GM10266 (cell line): ENCODE results near the gene CDHR1.
A peak's percentile ranks its signal among the peaks of the same experiment; 100 is the strongest.

ENCODE experiments used
- DNase-seq: peaks from one replicate; pipeline ENCODE4 v3.0.0; 2012; ENCODE audit errors: extremely low spot score
- TF ChIP-seq, protein P1 (sequence below): IDR thresholded peaks from 2 replicates; pipeline ENCODE4 v1.5.1; 2012; ENCODE audit warnings: mild to moderate bottlenecking, low read depth; ENCODE audit not compliant: control insufficient read depth, insufficient read depth; ENCODE audit errors: missing control alignments

The CDHR1 gene

DNA sequence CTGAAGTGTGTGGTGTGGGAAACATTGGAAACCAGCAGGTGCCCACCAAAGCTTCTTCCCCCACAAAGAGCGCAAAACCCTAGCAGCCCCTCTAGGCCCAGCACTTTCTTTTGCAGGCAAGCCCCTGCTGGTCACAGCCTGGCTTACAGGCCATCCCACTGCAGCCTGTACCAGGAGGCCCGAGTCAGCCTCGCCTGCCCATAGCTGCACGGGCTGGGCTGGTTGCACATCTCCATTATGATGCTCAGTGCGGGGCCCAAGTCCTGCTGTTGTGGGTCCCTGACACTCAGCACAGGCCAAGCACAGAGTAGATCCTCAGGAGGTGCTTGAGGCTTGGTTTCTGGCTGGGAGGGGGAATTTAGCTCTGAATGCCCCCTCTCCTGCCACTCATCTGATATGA is 8.0 kb downstream of the CDHR1 start:
- DNase-seq, result no peak
- TF ChIP-seq, protein P1, sequence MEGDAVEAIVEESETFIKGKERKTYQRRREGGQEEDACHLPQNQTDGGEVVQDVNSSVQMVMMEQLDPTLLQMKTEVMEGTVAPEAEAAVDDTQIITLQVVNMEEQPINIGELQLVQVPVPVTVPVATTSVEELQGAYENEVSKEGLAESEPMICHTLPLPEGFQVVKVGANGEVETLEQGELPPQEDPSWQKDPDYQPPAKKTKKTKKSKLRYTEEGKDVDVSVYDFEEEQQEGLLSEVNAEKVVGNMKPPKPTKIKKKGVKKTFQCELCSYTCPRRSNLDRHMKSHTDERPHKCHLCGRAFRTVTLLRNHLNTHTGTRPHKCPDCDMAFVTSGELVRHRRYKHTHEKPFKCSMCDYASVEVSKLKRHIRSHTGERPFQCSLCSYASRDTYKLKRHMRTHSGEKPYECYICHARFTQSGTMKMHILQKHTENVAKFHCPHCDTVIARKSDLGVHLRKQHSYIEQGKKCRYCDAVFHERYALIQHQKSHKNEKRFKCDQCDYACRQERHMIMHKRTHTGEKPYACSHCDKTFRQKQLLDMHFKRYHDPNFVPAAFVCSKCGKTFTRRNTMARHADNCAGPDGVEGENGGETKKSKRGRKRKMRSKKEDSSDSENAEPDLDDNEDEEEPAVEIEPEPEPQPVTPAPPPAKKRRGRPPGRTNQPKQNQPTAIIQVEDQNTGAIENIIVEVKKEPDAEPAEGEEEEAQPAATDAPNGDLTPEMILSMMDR, result no peak

DNA sequence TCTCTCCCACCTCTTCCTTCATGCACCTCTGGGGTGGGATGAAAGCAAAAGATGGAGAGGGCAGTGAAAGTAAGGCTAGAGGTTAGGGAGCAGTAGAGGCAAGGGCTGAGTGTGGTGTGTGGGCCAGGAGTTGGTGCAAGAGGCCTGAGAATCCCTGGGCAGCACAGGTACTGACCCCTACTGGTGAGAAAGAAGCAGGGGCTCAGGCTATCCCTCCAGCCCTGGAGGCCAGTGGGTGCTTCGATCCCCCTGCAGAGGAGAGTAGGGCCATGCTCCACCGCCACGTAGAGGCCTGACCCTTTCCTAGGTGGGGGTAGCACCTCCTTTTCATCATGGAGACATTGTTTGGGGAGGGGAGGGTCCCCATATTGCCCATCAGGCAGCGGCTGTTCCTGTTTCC is 9.8 kb downstream of the CDHR1 start:
- DNase-seq, result peak; percentile 76

DNA sequence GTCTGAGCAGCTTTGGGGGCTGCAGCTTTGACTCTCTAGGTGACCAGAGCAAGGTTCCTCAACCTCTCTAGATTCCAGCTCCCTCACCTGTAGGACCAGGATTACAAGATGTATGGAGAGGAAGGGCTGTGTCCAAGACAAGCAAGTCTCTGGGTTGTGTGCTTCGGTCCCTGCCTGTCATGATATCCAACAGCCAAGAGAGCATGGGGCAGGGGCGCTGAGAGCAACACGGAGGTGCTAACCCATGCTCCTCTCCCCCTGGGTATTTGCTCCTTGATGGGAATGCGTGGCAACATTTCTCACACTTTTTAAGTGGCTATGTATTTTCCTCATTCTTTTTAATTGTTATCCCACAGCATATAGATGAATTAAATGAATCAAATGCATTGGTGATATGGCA is 10.3 kb downstream of the CDHR1 start:
- TF ChIP-seq, protein P1, result no peak
- DNase-seq, result no peak

More for the DNA sequence above, 9.8 kb downstream of the CDHR1 start:
- TF ChIP-seq, protein P1, result peak; percentile 64

DNA sequence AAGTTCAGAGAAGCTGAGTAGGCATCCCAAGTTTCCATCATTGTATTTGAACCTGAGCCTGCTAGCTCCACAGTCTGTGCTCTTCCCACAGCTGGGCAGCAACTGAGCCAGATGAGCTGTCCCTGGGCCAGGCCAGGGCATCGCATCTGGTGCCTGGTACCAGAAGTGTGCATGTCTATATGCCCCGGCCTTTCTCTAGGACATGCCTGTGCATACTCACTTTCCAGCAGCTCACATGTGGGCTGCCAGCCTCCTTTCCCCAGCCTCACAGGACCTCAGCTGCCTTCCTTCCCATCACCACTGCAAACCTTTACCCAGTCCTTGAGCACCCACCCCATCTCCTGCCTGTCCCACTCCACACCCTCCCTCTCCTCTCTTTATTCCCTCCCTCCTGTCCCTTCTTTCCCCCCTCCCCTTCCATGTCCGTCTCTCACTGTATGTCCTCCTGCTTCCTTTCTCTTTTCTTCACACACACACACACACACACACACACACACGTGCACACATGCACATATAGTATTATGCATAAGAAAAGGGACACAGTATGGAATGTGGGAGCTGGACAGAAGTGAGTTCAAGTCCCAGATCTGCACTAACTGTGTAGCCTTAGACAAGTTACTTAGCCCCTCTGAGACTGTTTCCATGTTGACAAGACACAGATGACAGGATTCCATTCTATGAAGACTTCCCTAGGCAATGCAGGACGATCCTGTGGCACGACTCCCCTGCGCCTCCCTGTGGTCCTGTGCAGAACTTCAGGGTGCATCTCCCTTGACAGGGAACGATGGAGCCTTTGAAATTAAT is 10.9 kb downstream of the CDHR1 start:
- TF ChIP-seq, protein P1, result peak; percentile 90
- DNase-seq, result peak; percentile 80

DNA sequence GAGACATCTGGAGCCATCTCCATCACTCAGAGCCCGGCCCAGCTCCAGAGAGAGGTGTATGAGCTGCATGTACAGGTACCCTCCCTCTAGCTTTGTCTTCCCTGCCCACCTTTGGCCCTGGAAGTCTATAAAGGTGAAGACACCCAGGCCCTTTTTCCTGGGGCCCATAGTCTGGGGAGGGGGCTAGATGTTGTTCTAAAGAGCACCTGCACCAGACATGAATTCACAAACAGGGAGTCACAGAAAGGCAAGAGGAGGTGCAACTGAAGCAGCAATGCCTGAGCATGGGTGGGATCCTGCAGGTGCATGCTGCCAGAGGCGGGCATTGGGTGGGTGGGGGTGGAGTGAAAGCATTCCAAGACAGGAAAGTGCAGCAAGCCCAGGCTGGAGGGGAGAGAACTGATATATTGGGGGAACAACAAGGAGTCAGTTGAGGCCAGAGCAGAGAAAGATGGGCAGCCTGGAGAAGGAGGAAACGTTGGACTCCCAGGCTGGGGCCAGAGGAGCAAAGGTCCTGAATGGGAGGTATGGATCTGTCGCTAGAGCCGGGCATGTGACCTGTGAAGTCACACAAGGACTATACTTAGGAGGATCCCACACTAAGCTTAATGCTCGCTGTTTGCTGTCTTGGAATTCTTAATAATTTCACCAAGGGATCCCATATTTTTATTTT is 11.7 kb downstream of the CDHR1 start:
- TF ChIP-seq, protein P1, result no peak
- DNase-seq, result no peak

DNA sequence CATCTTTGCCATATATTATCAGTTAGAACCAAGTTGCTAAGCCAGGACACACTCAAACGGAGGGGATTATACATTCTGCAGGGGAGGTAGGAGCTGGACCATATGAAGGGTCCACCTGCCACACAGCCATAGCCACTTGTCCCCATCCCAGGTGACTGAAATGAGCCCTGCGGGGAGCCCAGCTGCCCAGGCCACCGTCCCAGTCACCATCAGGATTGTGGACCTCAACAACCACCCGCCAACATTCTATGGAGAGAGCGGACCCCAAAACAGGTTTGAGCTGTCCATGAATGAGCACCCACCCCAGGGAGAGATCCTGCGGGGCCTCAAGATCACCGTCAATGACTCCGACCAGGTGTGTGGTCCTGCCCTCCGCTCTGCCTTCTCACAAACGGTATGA is 13.7 kb downstream of the CDHR1 start:
- DNase-seq, result no peak
- TF ChIP-seq, protein P1, result no peak

DNA sequence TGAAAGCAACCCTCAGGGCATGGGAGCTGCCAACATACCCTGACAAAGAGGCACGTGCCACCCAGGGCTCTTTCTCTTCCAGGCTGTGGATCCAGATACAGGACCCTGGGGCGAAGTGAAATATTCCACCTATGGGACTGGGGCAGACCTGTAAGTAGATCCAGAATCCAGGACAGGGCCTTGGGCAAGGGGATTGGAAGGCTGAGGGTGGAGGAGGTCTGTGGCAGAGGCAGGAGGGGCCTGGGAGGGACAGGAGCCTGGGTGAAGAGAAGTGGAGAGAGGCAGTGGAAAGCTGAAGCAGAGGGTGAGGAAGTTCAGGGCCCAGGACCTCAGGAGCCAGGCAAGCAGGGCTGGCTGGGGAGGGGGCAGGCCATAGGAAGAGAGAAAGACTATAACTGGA is 17.2 kb downstream of the CDHR1 start:
- no peak for DNase-seq
- TF ChIP-seq, protein P1, result no peak
